Mesendoderm (in vitro differentiated cells): ENCODE results near the gene SETD3.

ENCODE experiments used
- DNase-seq: peaks from one replicate; pipeline ENCODE4 v3.0.0; 2013
- H2AK5ac ChIP-seq: 2 replicates; pipeline ENCODE4 v1.6.1; 2013; ENCODE audit warnings: low read length, inconsistent platforms
- H2BK120ac ChIP-seq: 2 replicates; pipeline ENCODE4 v1.6.1; 2013; ENCODE audit warnings: low read depth, mild to moderate bottlenecking, low read length, moderate library complexity, mixed read lengths
- H2BK15ac ChIP-seq: replicated peaks from 2 replicates; pipeline ENCODE4 v1.6.1; 2013; ENCODE audit warnings: low read depth, mild to moderate bottlenecking, moderate library complexity
- H2BK5ac ChIP-seq: 2 replicates; pipeline ENCODE4 v1.6.1; 2013; ENCODE audit warnings: low read length, inconsistent platforms
- H3K18ac ChIP-seq: 2 replicates; pipeline ENCODE4 v1.6.1; 2013; ENCODE audit warnings: mild to moderate bottlenecking, low read length, mixed read lengths
- H3K23ac ChIP-seq: one replicate; pipeline ENCODE4 v1.6.1; 2013; ENCODE audit warnings: low read length
- H3K27ac ChIP-seq: 2 replicates; pipeline ENCODE4 v1.5.1; 2013; ENCODE audit warnings: low read depth, mild to moderate bottlenecking, inconsistent platforms, low read length, moderate library complexity
- H3K27me3 ChIP-seq: 2 replicates; pipeline ENCODE4 v1.6.1; 2013; ENCODE audit warnings: low read length, control low read depth, mild to moderate bottlenecking, inconsistent platforms; ENCODE audit not compliant: insufficient read depth, poor library complexity
- H3K36me3 ChIP-seq: 2 replicates; pipeline ENCODE4 v1.6.1; 2013; ENCODE audit warnings: low read length, inconsistent platforms; ENCODE audit not compliant: control insufficient read depth, insufficient read depth
- H3K4ac ChIP-seq: one replicate; pipeline ENCODE4 v1.6.1; 2013; ENCODE audit warnings: low read depth, mild to moderate bottlenecking, low read length, moderate library complexity
- H3K4me1 ChIP-seq: 2 replicates; pipeline ENCODE4 v1.6.1; 2013; ENCODE audit warnings: low read depth, low read length, inconsistent platforms; ENCODE audit not compliant: control insufficient read depth
- H3K4me2 ChIP-seq: 2 replicates; pipeline ENCODE4 v1.6.1; 2013; ENCODE audit warnings: low read length
- H3K4me3 ChIP-seq: 2 replicates; pipeline ENCODE4 v1.5.1; 2013; ENCODE audit warnings: mild to moderate bottlenecking, low read length
- H3K56ac ChIP-seq: one replicate; pipeline ENCODE4 v1.6.1; 2013; ENCODE audit warnings: low read length
- H3K79me1 ChIP-seq: 2 replicates; pipeline ENCODE4 v1.6.1; 2013; ENCODE audit warnings: low read length, inconsistent platforms
- H3K79me2 ChIP-seq: 2 replicates; pipeline ENCODE4 v1.6.1; 2013; ENCODE audit warnings: mild to moderate bottlenecking, low read length; ENCODE audit not compliant: control insufficient read depth, insufficient read depth
- H3K9ac ChIP-seq: 2 replicates; pipeline ENCODE4 v1.6.1; 2013; ENCODE audit warnings: low read length, inconsistent platforms
- H4K5ac ChIP-seq: one replicate; pipeline ENCODE4 v1.6.1; 2013; ENCODE audit warnings: low read length
- H4K8ac ChIP-seq: one replicate; pipeline ENCODE4 v1.6.1; 2013; ENCODE audit warnings: low read depth, mild to moderate bottlenecking, control low read depth, low read length, moderate library complexity
- WGBS: extraction: QIAGEN DNeasy Blood & Tissue Kit; methylation state at CpG from one replicate; pipeline ENCODE4 v1.1.7; 2013; ENCODE audit warnings: low lambda C conversion rate, missing lambda C conversion rate; ENCODE audit not compliant: insufficient coverage; ENCODE audit errors: extremely low coverage; 5-methylcytosine and 5-hydroxymethylcytosine counted together

The SETD3 gene

GRCh38 chr14:99476864-99477263, 3.8 kb downstream of the SETD3 start:
- Histone ChIP-seq H3K4ac (no peak overlapping the region), H3K27me3 (no peaks in the 10 kb centered on the region), H2BK5ac (no peak overlapping the region), H4K8ac (no peak overlapping the region), H2BK15ac (no peak overlapping the region), H2BK120ac (no peak overlapping the region), H3K4me3 (no peak overlapping the region), H3K79me2 (peaks cover 60% of the 10 kb centered on the region), H3K36me3 (no peaks in the 10 kb centered on the region), H2AK5ac (no peak overlapping the region), H4K5ac (no peak overlapping the region), H3K79me1 (peaks cover 18% of the 10 kb centered on the region), H3K4me2 (no peak overlapping the region), H3K56ac (no peak overlapping the region), H3K23ac (no peak overlapping the region), H3K27ac (no peak overlapping the region), H3K9ac (no peak overlapping the region), H3K4me1 (peaks cover 4% of the 10 kb centered on the region), H3K18ac (no peak overlapping the region)
- WGBS, result no CpG with 5 or more reads among the region's 1 CpG
- no peak for DNase-seq

DNA sequence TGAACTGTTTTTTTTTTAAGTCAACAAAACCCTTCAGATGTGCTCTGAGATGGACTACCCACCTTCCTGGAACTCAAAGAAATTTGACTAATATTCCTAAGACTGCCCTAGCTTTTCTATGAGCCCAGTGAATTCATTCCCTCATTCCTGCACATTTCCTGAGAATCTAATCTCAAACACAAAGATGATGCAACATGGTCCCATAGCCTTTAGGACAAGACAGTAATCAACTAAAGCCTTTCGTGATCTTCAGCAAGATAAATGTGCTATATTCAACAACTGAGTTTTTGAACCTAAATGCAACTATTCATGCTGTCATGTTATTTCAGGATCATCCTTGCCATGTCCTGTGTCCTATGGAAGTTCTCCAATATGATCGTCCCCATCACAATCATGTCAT, 5.0 kb downstream of the SETD3 start:
- no peak overlapping the region for H3K23ac ChIP-seq
- no CpG with 5 or more reads among the region's 2 CpGs for WGBS
- peaks cover 20% of the 10 kb centered on the region for H3K79me1 ChIP-seq
- no peak overlapping the region for H3K4ac ChIP-seq
- no peak overlapping the region for H2BK5ac ChIP-seq
- H3K4me2 ChIP-seq, result no peak overlapping the region
- H3K4me3 ChIP-seq, result no peak overlapping the region
- no peak overlapping the region for H2AK5ac ChIP-seq
- no peak overlapping the region for H2BK120ac ChIP-seq
- no peak overlapping the region for H3K56ac ChIP-seq
- no peak overlapping the region for H4K8ac ChIP-seq
- H3K27ac ChIP-seq, result no peak overlapping the region
- no peaks in the 10 kb centered on the region for H3K27me3 ChIP-seq
- peaks cover 4% of the 10 kb centered on the region for H3K4me1 ChIP-seq
- peak; percentile 36 for DNase-seq
- H3K36me3 ChIP-seq, result no peaks in the 10 kb centered on the region
- no peak overlapping the region for H4K5ac ChIP-seq
- H2BK15ac ChIP-seq, result no peak overlapping the region
- no peak overlapping the region for H3K18ac ChIP-seq
- H3K9ac ChIP-seq, result no peak overlapping the region
- H3K79me2 ChIP-seq, result peaks cover 64% of the 10 kb centered on the region

DNA sequence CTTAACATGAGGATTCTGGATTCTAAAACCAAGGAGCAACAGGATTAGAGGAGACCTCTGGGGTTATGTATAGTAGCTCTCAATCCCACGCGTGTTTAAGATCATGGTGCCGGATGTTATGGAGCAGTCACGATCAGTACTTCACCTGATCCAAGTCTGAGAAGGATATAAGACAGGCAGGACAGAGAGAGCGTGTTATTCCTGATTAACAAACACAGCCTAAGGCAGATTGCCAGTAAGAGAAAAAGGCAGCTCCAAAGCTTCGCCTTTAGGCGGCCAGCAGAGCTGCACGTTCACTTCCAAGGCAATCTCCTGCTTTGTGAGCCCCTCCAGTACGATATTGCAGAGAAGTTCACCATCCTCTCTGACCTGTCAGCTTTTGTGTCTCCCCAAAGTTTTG, 5.5 kb downstream of the SETD3 start:
- Histone ChIP-seq H3K4me1 (peaks cover 4% of the 10 kb centered on the region), H4K5ac (no peak overlapping the region), H4K8ac (no peak overlapping the region), H3K36me3 (no peaks in the 10 kb centered on the region), H3K4me2 (no peak overlapping the region), H3K4me3 (no peak overlapping the region), H2BK120ac (no peak overlapping the region), H2AK5ac (no peak overlapping the region), H2BK5ac (no peak overlapping the region), H3K79me1 (peaks cover 20% of the 10 kb centered on the region), H3K27ac (no peak overlapping the region), H3K56ac (peak overlapping the region; percentile 51), H2BK15ac (no peak overlapping the region), H3K18ac (no peak overlapping the region), H3K4ac (no peak overlapping the region), H3K27me3 (no peaks in the 10 kb centered on the region), H3K9ac (peak overlapping the region; percentile 6), H3K23ac (no peak overlapping the region), H3K79me2 (peaks cover 68% of the 10 kb centered on the region)
- no CpG with 5 or more reads among the region's 9 CpGs for WGBS
- peak; percentile 48 for DNase-seq

DNA sequence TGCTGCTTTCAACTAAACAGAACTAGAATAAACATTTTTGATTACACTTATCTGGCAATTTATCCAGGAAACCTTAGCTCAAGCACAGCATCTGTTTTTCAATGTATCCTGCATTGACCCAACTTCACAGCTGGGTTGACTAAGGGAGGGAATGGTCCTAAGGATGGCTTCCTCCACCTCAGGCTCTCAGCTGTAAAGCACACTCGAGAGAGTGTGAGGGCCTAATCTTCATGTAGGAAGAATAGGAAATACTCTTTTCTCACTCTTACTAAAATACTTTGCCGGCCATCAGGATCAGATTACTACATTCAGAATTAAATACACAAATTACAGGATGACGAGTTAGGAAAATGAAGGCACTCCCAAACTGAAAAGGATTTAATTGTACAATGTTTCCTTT, 7.2 kb downstream of the SETD3 start:
- H4K5ac ChIP-seq, result no peak overlapping the region
- H3K79me2 ChIP-seq, result peaks cover 69% of the 10 kb centered on the region
- H3K9ac ChIP-seq, result no peak overlapping the region
- H3K27ac ChIP-seq, result no peak overlapping the region
- no peak overlapping the region for H4K8ac ChIP-seq
- H2BK5ac ChIP-seq, result no peak overlapping the region
- no peak for DNase-seq
- no peak overlapping the region for H3K56ac ChIP-seq
- H3K36me3 ChIP-seq, result no peaks in the 10 kb centered on the region
- H3K27me3 ChIP-seq, result no peaks in the 10 kb centered on the region
- no peak overlapping the region for H3K4me3 ChIP-seq
- H2AK5ac ChIP-seq, result no peak overlapping the region
- whole genome bisulfite sequencing, result no CpG with 5 or more reads among the region's 3 CpGs
- H3K79me1 ChIP-seq, result peaks cover 25% of the 10 kb centered on the region
- no peak overlapping the region for H3K23ac ChIP-seq
- no peak overlapping the region for H3K18ac ChIP-seq
- no peak overlapping the region for H2BK15ac ChIP-seq
- peaks cover 4% of the 10 kb centered on the region for H3K4me1 ChIP-seq
- H3K4ac ChIP-seq, result no peak overlapping the region
- no peak overlapping the region for H2BK120ac ChIP-seq
- no peak overlapping the region for H3K4me2 ChIP-seq

- H3K27ac ChIP-seq, result no peak overlapping the region
- no peak for DNase-seq
These were observed 7.7 kb downstream of the SETD3 start for GRCh38 chr14:99472937-99473336.

GRCh38 chr14:99471731-99472130, 8.9 kb downstream of the SETD3 start:
- H3K4me2 ChIP-seq, result no peak overlapping the region
- WGBS, result no CpG with 5 or more reads among the region's 7 CpGs

More at GRCh38 chr14:99472937-99473336, 7.7 kb downstream of the SETD3 start:
- H3K79me1 ChIP-seq, result peaks cover 26% of the 10 kb centered on the region
- peaks cover 67% of the 10 kb centered on the region for H3K79me2 ChIP-seq
- H2BK15ac ChIP-seq, result no peak overlapping the region
- no peak overlapping the region for H3K4me2 ChIP-seq
- no peaks in the 10 kb centered on the region for H3K36me3 ChIP-seq
- no peak overlapping the region for H4K8ac ChIP-seq
- H2BK5ac ChIP-seq, result no peak overlapping the region
- no CpG with 5 or more reads among the region's 4 CpGs for WGBS
- H3K27me3 ChIP-seq, result no peaks in the 10 kb centered on the region
- no peak overlapping the region for H3K9ac ChIP-seq
- H2BK120ac ChIP-seq, result no peak overlapping the region
- H3K18ac ChIP-seq, result no peak overlapping the region
- H3K4me1 ChIP-seq, result peaks cover 4% of the 10 kb centered on the region
- H3K56ac ChIP-seq, result no peak overlapping the region
- no peak overlapping the region for H4K5ac ChIP-seq
- H3K23ac ChIP-seq, result no peak overlapping the region
- no peak overlapping the region for H2AK5ac ChIP-seq
- no peak overlapping the region for H3K4ac ChIP-seq
- H3K4me3 ChIP-seq, result no peak overlapping the region

More at GRCh38 chr14:99471731-99472130, 8.9 kb downstream of the SETD3 start:
- H3K79me1 ChIP-seq, result peaks cover 30% of the 10 kb centered on the region
- H2BK120ac ChIP-seq, result no peak overlapping the region
- no peak overlapping the region for H3K9ac ChIP-seq
- no peak overlapping the region for H3K4me3 ChIP-seq
- H3K56ac ChIP-seq, result no peak overlapping the region
- no peaks in the 10 kb centered on the region for H3K36me3 ChIP-seq
- H3K79me2 ChIP-seq, result peaks cover 64% of the 10 kb centered on the region
- no peak overlapping the region for H3K4ac ChIP-seq
- H4K8ac ChIP-seq, result no peak overlapping the region
- no peak overlapping the region for H3K18ac ChIP-seq
- no peak for DNase-seq
- no peak overlapping the region for H2BK15ac ChIP-seq
- H2BK5ac ChIP-seq, result no peak overlapping the region
- H2AK5ac ChIP-seq, result no peak overlapping the region
- H3K23ac ChIP-seq, result no peak overlapping the region
- no peak overlapping the region for H4K5ac ChIP-seq
- peaks cover 4% of the 10 kb centered on the region for H3K4me1 ChIP-seq
- no peaks in the 10 kb centered on the region for H3K27me3 ChIP-seq
- H3K27ac ChIP-seq, result no peak overlapping the region
